Endometrial microvascular endothelial cells (primary cell): ENCODE measurements around the gene TPPP. TPM values are rescaled to one million over a fixed set of nuclear protein-coding genes. Genes with fewer than 3 reads are reported as not detected.
"Not testable (repeated sequence)": the region's sequence is repeated elsewhere in the genome, so short reads cannot be mapped to it uniquely, and the experiment has no call there.

Experiments used
- in situ Hi-C: cut with HindIII; loops from 2 replicates; pipeline ENCODE4 v1.10.0; 2017; ENCODE audit warnings: low sequenced_read_pairs, low pct_unique_long_range_greater_than_20kb; ENCODE audit errors: inconsistent ontology term
- total RNA-seq: library from RNA; depleted of rRNA; stranded (reverse); fragments of >200 nt; gene quantifications from one replicate; pipeline ENCODE4 v1.2.3, GENCODE V29; 2015; ENCODE audit errors: inconsistent ontology term

Gene TPPP
- total RNA-seq, 1 donor from 2014 or later: not detected

- in situ Hi-C loops: no loop called here
These were observed 54.5 kb downstream of the TPPP start for GRCh38 chr5:638501-639252.

DNA sequence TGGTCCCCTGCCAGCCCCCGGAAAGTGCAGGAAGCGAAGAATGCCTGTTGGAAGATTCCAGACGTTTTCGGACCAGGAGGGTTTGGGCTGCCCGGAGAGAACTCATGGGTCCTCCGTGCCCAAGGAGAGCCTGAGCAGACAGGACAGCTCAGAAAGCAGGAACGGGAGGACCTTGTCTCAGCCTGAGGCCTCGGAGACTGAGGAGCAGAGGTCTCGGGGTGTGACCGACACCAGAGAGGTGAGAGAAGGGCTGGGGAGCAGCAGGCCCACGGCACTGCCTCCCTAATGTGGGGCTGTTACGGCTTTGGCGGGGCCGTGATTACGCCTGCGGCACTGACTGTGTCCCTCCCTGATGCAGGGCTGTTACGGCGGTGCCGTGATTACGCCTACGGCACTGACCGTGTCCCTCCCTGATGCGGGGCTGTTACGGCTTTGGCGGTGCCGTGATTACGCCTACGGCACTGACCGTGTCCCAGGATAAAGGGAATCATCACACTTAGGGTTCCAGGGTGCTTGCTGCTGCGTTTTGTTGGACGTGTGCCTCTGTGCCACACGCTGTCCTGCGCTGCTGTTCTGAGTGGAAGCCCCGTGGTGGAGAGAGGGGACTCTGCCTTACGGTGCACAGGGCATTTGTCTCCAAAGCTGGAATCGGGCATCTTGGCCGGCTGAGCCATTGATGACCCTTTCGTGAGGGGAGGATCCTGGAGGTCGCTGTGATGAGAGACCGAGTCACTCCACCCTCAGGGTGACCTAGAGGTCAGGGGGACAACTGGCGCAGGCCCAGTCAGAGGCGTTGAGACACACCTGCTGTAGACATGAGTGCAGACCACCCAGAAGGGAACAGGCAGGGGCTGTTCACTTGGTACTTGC, 55.3 kb downstream of the TPPP start:
- in situ Hi-C loops: no loop called here

- in situ Hi-C loops: no loop called here
These were observed 56.2 kb downstream of the TPPP start for GRCh38 chr5:636951-637350.

- in situ Hi-C loops: no loop called here
These were observed 57.7 kb downstream of the TPPP start for GRCh38 chr5:635306-636055.

- in situ Hi-C loops: no loop called here
These were observed 59.0 kb downstream of the TPPP start for GRCh38 chr5:634191-634590.

DNA sequence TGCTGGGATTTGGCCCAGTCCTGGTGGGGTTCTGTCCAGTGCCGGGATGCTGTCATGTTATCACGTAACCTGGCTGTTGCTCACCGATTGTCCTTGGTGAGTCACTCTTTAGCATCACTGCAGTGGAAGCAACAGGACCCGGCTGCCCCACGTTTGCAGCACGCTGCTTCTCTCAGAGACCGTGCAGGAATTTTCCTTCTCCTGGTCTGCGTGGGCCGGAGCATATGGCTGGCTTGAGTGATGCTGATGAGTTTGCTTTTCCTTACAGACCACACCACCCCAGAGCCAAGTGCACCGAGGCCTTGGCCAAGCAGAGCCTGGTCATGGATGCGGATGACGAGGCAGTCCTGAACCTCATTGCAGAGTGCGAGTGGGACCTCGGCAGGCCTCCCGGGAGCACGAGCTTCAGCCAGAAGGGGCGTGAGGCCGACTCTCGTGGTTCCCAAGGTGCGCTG, 59.6 kb downstream of the TPPP start:
- in situ Hi-C loops: no loop called here

DNA sequence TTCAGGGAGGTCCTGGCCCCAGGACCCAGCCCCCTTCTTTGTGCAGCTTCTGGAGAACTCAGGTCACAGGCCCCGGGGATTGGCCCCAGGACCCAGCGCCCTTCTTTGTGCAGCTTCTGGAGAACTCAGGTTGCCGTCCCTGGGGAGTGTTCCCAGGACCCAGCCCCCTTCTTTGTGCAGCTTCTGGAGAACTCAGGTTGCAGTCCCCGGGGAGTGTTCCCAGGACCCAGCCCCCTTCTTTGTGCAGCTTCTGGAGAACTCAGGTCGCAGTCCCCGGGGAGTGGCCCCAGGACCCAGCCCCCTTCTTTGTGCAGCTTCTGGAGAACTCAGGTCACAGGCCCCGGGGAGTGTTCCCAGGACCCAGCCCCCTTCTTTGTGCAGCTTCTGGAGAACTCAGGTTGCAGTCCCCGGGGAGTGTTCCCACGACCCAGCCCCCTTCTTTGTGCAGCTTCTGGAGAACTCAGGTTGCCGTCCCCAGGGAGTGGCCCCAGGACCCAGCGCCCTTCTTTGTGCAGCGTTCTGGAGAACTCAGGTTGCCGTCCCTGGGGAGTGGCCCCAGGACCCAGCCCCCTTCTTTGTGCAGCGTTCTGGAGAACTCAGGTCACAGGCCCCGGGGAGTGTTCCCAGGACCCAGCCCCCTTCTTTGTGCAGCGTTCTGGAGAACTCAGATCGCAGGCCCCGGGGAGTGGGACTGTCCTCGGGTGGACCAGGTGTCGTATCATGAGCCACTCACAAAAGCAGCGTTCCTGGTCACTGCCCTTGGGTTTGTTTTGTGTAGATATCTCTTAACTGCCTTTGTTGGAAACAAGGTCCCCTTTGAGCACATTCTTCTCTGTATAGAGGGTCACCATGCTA, 64.6 kb downstream of the TPPP start:
- in situ Hi-C loops: not testable (repeated sequence)

- in situ Hi-C loops: no loop called here
These were observed 65.3 kb downstream of the TPPP start for GRCh38 chr5:627840-628239.

DNA sequence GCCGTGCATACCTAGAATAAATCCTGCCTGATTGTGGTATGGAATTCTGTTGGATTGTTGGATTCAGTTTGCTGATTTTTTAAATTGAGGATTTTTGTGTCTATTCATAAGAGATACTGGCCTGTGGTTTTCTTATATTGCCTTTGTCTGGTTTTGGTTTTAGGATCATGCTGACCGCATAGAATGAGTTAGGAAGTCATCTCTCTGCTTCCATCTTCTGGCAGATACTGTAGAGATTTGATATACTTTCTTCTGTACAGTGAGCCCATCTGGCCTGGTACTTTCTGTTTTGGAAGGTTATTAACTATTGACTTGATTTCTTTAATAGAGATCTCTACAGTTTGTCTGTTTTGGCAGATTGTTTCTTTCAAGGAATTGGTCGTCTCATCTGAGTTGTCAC, 66.3 kb downstream of the TPPP start:
- in situ Hi-C loops: no loop called here

- in situ Hi-C loops: no loop called here
These were observed 67.6 kb downstream of the TPPP start for GRCh38 chr5:625516-625915.

GRCh38 chr5:624951-625230, 68.3 kb downstream of the TPPP start:
- in situ Hi-C loops: no loop called here

DNA sequence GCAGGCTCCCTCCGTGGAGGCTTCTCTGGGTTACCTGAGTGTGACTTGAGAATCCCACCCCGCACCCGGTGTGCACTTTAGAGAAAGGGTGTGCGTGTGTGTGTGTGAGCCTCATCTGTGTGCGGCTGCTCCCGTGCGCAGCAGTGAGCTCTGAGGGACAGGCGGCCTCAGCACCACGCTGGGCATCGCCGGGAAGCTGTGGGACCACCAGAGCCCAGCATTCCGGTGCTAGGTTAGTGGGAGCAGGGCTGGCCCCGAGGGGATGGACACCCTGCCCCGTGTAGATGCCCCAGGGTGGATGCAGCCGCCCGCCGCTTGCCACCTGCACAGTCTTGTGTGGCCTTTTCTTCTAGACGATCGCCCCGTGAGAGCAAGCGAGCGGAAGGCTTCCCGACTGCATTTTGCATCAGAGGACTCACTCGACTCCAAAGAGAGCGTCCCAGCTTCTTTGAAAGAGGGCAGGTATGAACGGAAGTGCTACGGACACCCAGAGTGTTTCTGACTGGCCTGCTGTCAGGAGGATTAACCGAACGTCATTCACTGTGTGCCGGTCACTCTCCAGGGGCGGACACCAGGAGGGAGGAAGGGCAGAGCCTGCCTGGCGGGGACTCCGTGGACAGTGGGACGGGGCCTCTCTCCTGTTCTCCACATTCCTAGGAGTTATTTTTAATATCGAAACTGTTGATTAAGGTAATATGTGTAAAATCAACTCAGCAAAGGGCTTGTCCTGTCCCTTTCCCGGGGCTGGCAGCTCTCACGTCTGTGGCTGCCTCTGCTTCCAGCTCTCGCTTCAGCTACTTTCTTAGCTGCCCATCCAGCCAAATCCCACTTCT, 68.8 kb downstream of the TPPP start:
- in situ Hi-C loops: no loop called here

- in situ Hi-C loops: no loop called here
These were observed 69.6 kb downstream of the TPPP start for GRCh38 chr5:623531-623930.

DNA sequence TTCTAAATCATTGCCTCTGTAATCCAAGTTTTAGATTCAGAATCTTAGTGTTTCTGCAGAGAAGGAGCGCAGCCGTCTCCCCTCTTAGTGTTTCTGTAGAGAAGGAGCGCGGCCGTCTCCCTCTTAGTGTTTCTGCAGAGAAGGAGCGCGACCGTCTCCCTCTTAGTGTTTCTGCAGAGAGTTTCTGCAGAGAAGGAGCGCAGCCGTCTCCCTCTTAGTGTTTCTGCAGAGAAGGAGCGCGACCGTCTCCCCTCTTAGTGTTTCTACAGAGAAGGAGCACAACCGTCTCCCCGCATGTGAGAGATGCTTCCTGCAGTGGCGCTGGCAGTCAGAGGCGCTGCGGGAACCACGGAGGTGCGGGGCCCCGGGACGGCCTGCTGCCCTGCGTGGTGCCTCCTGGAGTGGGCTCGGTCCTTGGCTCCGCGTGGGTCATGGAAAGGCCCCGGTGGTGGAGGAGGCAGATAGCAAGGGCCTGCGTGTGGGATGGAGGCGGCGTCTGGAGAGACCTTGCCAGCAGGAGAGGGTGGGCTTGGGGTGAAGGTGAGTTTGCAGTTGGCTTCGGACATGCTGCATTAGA, 70.1 kb downstream of the TPPP start:
- in situ Hi-C loops: no loop called here

- in situ Hi-C loops: no loop called here
These were observed 70.8 kb downstream of the TPPP start for GRCh38 chr5:622359-622758.

DNA sequence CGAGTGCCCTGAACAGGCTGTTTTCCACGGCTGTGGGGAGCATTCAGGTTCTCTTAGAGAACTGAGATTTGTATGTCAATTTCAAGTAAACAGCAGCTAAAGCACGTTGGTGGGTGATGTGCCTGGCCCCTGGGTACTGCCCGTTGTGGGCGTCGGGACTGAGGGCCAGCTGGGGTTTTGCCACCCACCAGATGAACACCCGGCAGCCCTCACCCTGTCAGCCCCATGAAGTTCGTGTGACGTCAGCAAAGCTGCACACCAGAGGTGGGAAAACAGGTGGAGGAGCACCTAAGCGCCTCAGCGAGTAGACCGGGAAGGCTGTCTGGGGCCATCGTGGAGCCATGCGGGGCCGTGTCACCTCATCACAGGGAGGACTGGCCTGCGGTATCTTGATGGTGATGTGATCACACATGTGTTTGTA, 71.8 kb downstream of the TPPP start:
- in situ Hi-C loops: no loop called here

GRCh38 chr5:620586-621180, 72.5 kb downstream of the TPPP start:
- in situ Hi-C loops: no loop called here
